ENCODE measurements around the gene SPINK4.

SPINK4 gene

GRCh38 chr9:33202018-33202417 is 37.9 kb upstream of the SPINK4 start:
- Histone ChIP-seq H2AFZ (ENCODE audit: low read length) (peak overlapping the region; percentile 74), H3K79me2 (ENCODE audit: low read length) (no peaks in the 10 kb centered on the region), H3K27me3 (replicated peaks; ENCODE audit: insufficient read depth, low read length) (no peaks in the 10 kb centered on the region), H3K9me3 (replicated peaks; ENCODE audit: insufficient read depth, low read length) (no peaks in the 10 kb centered on the region), H3K4me2 (ENCODE audit: low read depth, low read length) (peak overlapping the region; percentile 67), H3K27ac (ENCODE audit: low read length) (peak overlapping the region; percentile 82), H3K9me2 (replicated peaks; ENCODE audit: insufficient read depth, low read length) (no peaks in the 10 kb centered on the region), H3K4me3 (ENCODE audit: low read length) (no peak overlapping the region), H3K36me3 (replicated peaks; ENCODE audit: insufficient read depth, low read length) (no peaks in the 10 kb centered on the region), H3F3A (ENCODE audit: insufficient read depth, low read length) (peaks cover 15% of the 10 kb centered on the region), H3K9ac (ENCODE audit: low read length) (peak overlapping the region; percentile 45; the same call in 1 of the 2 replicates), H3K4me1 (ENCODE audit: low read length) (peaks cover 21% of the 10 kb centered on the region), H4K20me1 (ENCODE audit: insufficient read depth, low read length) (no peaks in the 10 kb centered on the region)
- peak; percentile 64 for DNase-seq
- TF ChIP-seq EZH2 (optimal IDR thresholded peaks at IDR 0.05; ENCODE audit: low read depth, low read length) = no peak
- TF ChIP-seq EZH2phosphoT487 (IDR thresholded peaks at IDR 0.05; ENCODE audit: low read length) = no peak
- TF ChIP-seq, protein P1, sequence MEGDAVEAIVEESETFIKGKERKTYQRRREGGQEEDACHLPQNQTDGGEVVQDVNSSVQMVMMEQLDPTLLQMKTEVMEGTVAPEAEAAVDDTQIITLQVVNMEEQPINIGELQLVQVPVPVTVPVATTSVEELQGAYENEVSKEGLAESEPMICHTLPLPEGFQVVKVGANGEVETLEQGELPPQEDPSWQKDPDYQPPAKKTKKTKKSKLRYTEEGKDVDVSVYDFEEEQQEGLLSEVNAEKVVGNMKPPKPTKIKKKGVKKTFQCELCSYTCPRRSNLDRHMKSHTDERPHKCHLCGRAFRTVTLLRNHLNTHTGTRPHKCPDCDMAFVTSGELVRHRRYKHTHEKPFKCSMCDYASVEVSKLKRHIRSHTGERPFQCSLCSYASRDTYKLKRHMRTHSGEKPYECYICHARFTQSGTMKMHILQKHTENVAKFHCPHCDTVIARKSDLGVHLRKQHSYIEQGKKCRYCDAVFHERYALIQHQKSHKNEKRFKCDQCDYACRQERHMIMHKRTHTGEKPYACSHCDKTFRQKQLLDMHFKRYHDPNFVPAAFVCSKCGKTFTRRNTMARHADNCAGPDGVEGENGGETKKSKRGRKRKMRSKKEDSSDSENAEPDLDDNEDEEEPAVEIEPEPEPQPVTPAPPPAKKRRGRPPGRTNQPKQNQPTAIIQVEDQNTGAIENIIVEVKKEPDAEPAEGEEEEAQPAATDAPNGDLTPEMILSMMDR (IDR thresholded peaks at IDR 0.05; ENCODE audit: low read length) = no peak

GRCh38 chr9:33202552-33203201 is 37.3 kb upstream of the SPINK4 start:
- Histone ChIP-seq H3K79me2 (ENCODE audit: low read length) (no peaks in the 10 kb centered on the region), H3K4me2 (ENCODE audit: low read depth, low read length) (peak overlapping the region; percentile 67), H3K27ac (ENCODE audit: low read length) (peak overlapping the region; percentile 82), H3K4me1 (ENCODE audit: low read length) (peaks cover 21% of the 10 kb centered on the region), H3K9me2 (replicated peaks; ENCODE audit: insufficient read depth, low read length) (no peaks in the 10 kb centered on the region), H3F3A (ENCODE audit: insufficient read depth, low read length) (peaks cover 15% of the 10 kb centered on the region), H4K20me1 (ENCODE audit: insufficient read depth, low read length) (no peaks in the 10 kb centered on the region), H3K9me3 (replicated peaks; ENCODE audit: insufficient read depth, low read length) (no peaks in the 10 kb centered on the region), H2AFZ (ENCODE audit: low read length) (peak overlapping the region; percentile 74), H3K36me3 (replicated peaks; ENCODE audit: insufficient read depth, low read length) (no peaks in the 10 kb centered on the region), H3K4me3 (ENCODE audit: low read length) (no peak overlapping the region), H3K9ac (ENCODE audit: low read length) (peak overlapping the region; percentile 45; the same call in 1 of the 2 replicates), H3K27me3 (replicated peaks; ENCODE audit: insufficient read depth, low read length) (no peaks in the 10 kb centered on the region)
- DNase-seq = peak; percentile 86
- TF ChIP-seq, protein P1 (IDR thresholded peaks at IDR 0.05; ENCODE audit: low read length) = no peak
- TF ChIP-seq EZH2 (optimal IDR thresholded peaks at IDR 0.05; ENCODE audit: low read depth, low read length) = no peak

DNA sequence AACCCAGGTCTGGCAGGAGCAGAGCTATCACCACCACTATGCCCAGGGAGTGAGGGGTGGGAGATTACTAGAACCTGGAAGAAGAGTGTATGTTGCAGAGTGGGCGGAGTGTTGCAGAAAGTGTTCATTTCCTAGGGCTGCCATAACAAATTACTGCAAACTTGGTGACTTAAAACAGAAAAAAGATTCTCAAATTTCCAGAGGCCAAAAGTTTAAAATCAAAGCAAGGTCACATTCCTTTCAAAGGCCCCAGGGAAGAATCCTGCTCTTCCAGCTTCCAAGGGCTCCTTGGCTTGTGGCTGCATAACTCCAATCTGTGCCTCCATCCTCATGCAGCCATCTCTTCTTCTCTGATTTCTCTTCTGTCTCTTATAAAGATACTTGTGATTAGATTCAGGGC is 30.6 kb upstream of the SPINK4 start:
- Histone ChIP-seq H4K20me1 (ENCODE audit: insufficient read depth, low read length) (no peaks in the 10 kb centered on the region), H3K4me2 (ENCODE audit: low read depth, low read length) (no peak overlapping the region), H3K36me3 (replicated peaks; ENCODE audit: insufficient read depth, low read length) (no peaks in the 10 kb centered on the region), H2AFZ (ENCODE audit: low read length) (no peak overlapping the region), H3K4me3 (ENCODE audit: low read length) (no peak overlapping the region), H3K9me2 (replicated peaks; ENCODE audit: insufficient read depth, low read length) (no peaks in the 10 kb centered on the region), H3K79me2 (ENCODE audit: low read length) (no peaks in the 10 kb centered on the region), H3K27me3 (replicated peaks; ENCODE audit: insufficient read depth, low read length) (no peaks in the 10 kb centered on the region), H3F3A (ENCODE audit: insufficient read depth, low read length) (no peaks in the 10 kb centered on the region), H3K27ac (ENCODE audit: low read length) (no peak overlapping the region), H3K9ac (ENCODE audit: low read length) (no peak overlapping the region), H3K9me3 (replicated peaks; ENCODE audit: insufficient read depth, low read length) (no peaks in the 10 kb centered on the region), H3K4me1 (ENCODE audit: low read length) (no peaks in the 10 kb centered on the region)
- TF ChIP-seq EZH2 (optimal IDR thresholded peaks at IDR 0.05; ENCODE audit: low read depth, low read length) = no peak
- DNase-seq = no peak

DNA sequence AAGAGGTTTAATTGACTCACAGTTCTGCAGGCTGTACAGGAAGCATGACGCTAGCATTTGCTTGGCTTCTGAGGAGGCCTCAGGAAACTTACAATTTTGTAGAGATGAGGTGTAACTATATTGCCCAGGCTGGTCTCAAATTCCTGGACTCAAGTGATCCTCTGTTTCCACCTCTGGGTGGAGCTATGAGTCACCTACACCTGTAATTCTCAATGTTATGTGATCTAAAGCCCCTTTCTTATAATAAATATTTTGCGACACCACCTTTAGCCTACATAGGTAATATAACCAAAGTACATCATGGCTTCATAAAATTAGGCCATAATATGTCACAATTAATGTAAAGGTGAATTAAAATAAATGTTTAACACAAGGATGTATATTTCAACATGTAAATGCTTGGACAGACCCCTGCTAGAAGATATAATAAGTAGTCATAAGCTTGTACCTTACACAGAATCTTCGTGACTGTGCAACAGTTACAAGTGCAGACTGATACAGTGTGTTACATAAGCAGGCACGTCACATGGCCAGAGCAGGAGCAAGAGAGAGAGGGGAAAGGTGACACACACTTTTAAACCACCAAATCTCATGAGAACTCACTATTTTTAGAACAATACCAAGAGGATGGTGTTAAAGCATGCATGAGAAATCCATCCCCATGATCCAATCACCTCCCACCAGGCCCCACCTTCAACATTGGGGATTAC is 29.8 kb upstream of the SPINK4 start:
- no peaks in the 10 kb centered on the region for H3K79me2 ChIP-seq (ENCODE audit: low read length)

More for the DNA sequence above, 29.8 kb upstream of the SPINK4 start:
- Histone ChIP-seq H3K36me3 (replicated peaks; ENCODE audit: insufficient read depth, low read length) (no peaks in the 10 kb centered on the region), H3K4me2 (ENCODE audit: low read depth, low read length) (no peak overlapping the region), H3K9ac (ENCODE audit: low read length) (no peak overlapping the region), H3K9me3 (replicated peaks; ENCODE audit: insufficient read depth, low read length) (no peaks in the 10 kb centered on the region), H3K27ac (ENCODE audit: low read length) (no peak overlapping the region), H3F3A (ENCODE audit: insufficient read depth, low read length) (no peaks in the 10 kb centered on the region), H3K9me2 (replicated peaks; ENCODE audit: insufficient read depth, low read length) (no peaks in the 10 kb centered on the region), H4K20me1 (ENCODE audit: insufficient read depth, low read length) (no peaks in the 10 kb centered on the region), H3K4me3 (ENCODE audit: low read length) (no peak overlapping the region), H3K4me1 (ENCODE audit: low read length) (no peaks in the 10 kb centered on the region), H2AFZ (ENCODE audit: low read length) (no peak overlapping the region), H3K27me3 (replicated peaks; ENCODE audit: insufficient read depth, low read length) (no peaks in the 10 kb centered on the region)
- no peak for DNase-seq
- TF ChIP-seq EZH2 (optimal IDR thresholded peaks at IDR 0.05; ENCODE audit: low read depth, low read length) = no peak
- TF ChIP-seq EZH2phosphoT487 (IDR thresholded peaks at IDR 0.05; ENCODE audit: low read length) = no peak
- TF ChIP-seq, protein P1 (IDR thresholded peaks at IDR 0.05; ENCODE audit: low read length) = peak; percentile 10; the same call in 1 of the 2 replicates
